PC-9 (cell line): ENCODE results near the gene FAXDC2. TPM values are rescaled to one million over a fixed set of nuclear protein-coding genes. Genes with fewer than 3 reads are reported as not detected.

Experiments
- BruUV-seq: library from RNA; stranded (reverse); fragments of 400-500 nt; replicated peaks from 2 replicates; lab custom pipeline; 2021; lab: Mats Ljungman, UMichigan
- CTCF ChIA-PET: fragments of 300-600 bp; sonication (Branson Sonifier 250); formaldehyde crosslinking; loops from one replicate; lab custom pipeline; 2022; ENCODE audit warnings: antibody characterized with exemption; lab: Charles Lee
- POLR2A ChIA-PET: fragments of 300-600 bp; sonication (Branson Sonifier 250); formaldehyde crosslinking; loops from one replicate; lab custom pipeline; 2022; ENCODE audit warnings: antibody characterized with exemption; ENCODE audit not compliant: unreplicated experiment; lab: Charles Lee
- DNase-seq, 2 experiments: peaks; one replicate each; pipeline versions ENCODE4 v3.0.0 to v3.0.0-alpha.2; 2015 to 2022; ENCODE audit warnings: mixed read lengths in 1 of 2
- H2AFZ ChIP-seq: fragments of 200-600 bp; sonication (generic); 2 replicates; pipeline ENCODE4 v1.8.1; 2017; ENCODE audit warnings: antibody characterized with exemption
- H3F3A ChIP-seq: fragments of 200-600 bp; sonication (generic); 2 replicates; pipeline ENCODE4 v1.8.1; 2017; ENCODE audit warnings: antibody characterized with exemption, mild to moderate bottlenecking, low read depth; ENCODE audit not compliant: insufficient read depth
- H3K27ac ChIP-seq: fragments of 200-600 bp; sonication (generic); 2 replicates; pipeline ENCODE4 v1.6.1; 2016; ENCODE audit warnings: mixed run types
- H3K27me3 ChIP-seq: fragments of 200-600 bp; sonication (generic); 2 replicates; pipeline ENCODE4 v1.6.1; 2016; ENCODE audit warnings: low read depth, mixed run types; ENCODE audit not compliant: insufficient read depth
- H3K36me3 ChIP-seq: fragments of 200-600 bp; sonication (generic); 2 replicates; pipeline ENCODE4 v1.6.1; 2016; ENCODE audit warnings: low read depth, mixed run types
- H3K4me1 ChIP-seq: fragments of 200-600 bp; sonication (generic); replicated peaks from 2 replicates; pipeline ENCODE4 v1.6.1; 2016; ENCODE audit warnings: mixed run types; ENCODE audit not compliant: insufficient read depth
- H3K4me2 ChIP-seq: fragments of 200-600 bp; sonication (generic); 2 replicates; pipeline ENCODE4 v1.6.1; 2017; ENCODE audit warnings: mixed run types
- H3K4me3 ChIP-seq: fragments of 200-600 bp; sonication (generic); 2 replicates; pipeline ENCODE4 v1.6.1; 2016; ENCODE audit warnings: mixed run types
- H3K79me2 ChIP-seq: fragments of 200-600 bp; sonication (generic); 2 replicates; pipeline ENCODE4 v1.6.1; 2017; ENCODE audit warnings: low read depth, mixed run types
- H3K9me2 ChIP-seq: fragments of 200-600 bp; sonication (generic); 2 replicates; pipeline ENCODE4 v1.8.1; 2017; ENCODE audit warnings: mild to moderate bottlenecking; ENCODE audit not compliant: insufficient read depth
- H3K9me3 ChIP-seq: fragments of 200-600 bp; sonication (generic); 2 replicates; pipeline ENCODE4 v1.8.1; 2016; ENCODE audit warnings: low read depth; ENCODE audit not compliant: insufficient read depth
- H4K20me1 ChIP-seq: fragments of 200-600 bp; sonication (generic); 2 replicates; pipeline ENCODE4 v1.8.1; 2017; ENCODE audit not compliant: insufficient read depth
- EZH2 ChIP-seq: fragments of 200-600 bp; sonication (generic); IDR thresholded peaks from 2 replicates; pipeline ENCODE4 v1.8.0; 2017; ENCODE audit warnings: antibody characterized with exemption, low read depth
- intact Hi-C: fragments of 100-400 bp; cut with micrococcal nuclease; formaldehyde crosslinking; loops from one replicate; pipeline ENCODE4 v1.10.0; 2022; ENCODE audit not compliant: unreplicated experiment
- total RNA-seq: library from RNA; stranded (reverse); gene quantifications from 2 replicates; pipeline ENCODE4 v1.2.3, GENCODE V29; 2021
- TF ChIP-seq, protein P1 (sequence below): fragments of 200-600 bp; sonication (generic); conservative IDR thresholded peaks from 2 replicates; pipeline ENCODE4 v1.6.1; 2017; ENCODE audit warnings: mixed run types, antibody characterized with exemption, mild to moderate bottlenecking, moderate library complexity

The FAXDC2 gene
- total RNA-seq, 1 experiment from 2014 or later, result 0.70 TPM

DNA sequence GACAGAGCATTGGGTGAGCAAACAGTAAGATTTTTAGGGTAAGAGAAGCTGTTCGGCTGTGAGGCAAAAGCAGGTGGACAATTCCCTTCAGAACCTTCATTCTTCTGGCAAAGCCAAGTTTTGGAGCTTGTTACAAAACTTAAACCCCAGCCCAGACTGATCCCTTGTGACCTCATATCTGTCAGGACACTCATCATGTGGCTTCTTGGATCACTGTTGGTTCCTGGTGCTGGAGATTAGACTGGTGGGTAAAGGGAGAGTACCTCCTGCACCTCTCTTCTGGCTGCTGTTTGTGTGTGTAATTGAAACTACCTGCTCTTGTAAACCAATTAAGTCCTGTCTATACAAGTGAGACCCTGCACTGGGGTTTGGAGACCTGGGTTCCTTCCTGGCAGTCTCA is 74.2 kb downstream of the FAXDC2 start:
- intact Hi-C loops, result no loop called here
- Histone ChIP-seq H3K27ac (no peak overlapping the region), H3K9me2 (no peaks in the 10 kb centered on the region), H3F3A (peaks cover 30% of the 10 kb centered on the region), H4K20me1 (peaks cover 100% of the 10 kb centered on the region), H3K9me3 (no peaks in the 10 kb centered on the region), H3K79me2 (peaks cover 100% of the 10 kb centered on the region), H3K27me3 (no peaks in the 10 kb centered on the region), H3K4me3 (no peak overlapping the region), H3K4me1 (peaks cover 14% of the 10 kb centered on the region), H3K4me2 (no peak overlapping the region), H2AFZ (no peak overlapping the region), H3K36me3 (0 out of 2 replicates have a peak, but pooled peaks cover 3% of the 10 kb centered on the region)
- BruUV-seq, result no TSS peak
- ChIA-PET POLR2A (no interaction called here), CTCF (no interaction called here)
- TF ChIP-seq EZH2, result no peak
- TF ChIP-seq, protein P1, sequence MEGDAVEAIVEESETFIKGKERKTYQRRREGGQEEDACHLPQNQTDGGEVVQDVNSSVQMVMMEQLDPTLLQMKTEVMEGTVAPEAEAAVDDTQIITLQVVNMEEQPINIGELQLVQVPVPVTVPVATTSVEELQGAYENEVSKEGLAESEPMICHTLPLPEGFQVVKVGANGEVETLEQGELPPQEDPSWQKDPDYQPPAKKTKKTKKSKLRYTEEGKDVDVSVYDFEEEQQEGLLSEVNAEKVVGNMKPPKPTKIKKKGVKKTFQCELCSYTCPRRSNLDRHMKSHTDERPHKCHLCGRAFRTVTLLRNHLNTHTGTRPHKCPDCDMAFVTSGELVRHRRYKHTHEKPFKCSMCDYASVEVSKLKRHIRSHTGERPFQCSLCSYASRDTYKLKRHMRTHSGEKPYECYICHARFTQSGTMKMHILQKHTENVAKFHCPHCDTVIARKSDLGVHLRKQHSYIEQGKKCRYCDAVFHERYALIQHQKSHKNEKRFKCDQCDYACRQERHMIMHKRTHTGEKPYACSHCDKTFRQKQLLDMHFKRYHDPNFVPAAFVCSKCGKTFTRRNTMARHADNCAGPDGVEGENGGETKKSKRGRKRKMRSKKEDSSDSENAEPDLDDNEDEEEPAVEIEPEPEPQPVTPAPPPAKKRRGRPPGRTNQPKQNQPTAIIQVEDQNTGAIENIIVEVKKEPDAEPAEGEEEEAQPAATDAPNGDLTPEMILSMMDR, result no peak
- DNase-seq, result no peak

DNA sequence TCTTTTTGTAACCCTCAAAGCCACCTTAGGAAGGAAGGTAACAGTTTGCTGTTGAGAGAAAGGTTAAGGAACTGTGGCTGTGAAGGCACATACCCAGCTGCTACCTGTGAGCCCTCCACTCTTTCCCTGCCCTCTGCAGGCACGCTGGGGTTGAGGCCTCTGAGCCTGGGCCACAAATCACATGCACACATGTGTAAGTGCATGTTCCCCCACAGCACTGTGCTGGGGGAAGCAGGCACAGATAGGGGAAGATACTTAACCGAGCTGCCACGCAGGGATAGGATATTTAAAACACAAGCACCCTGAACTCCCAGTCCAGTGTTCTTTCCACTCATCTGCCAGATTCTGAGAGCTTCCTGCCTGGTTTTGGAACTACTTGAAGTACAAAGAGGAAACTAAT is 77.1 kb downstream of the FAXDC2 start:
- no peak for TF ChIP-seq EZH2
- TF ChIP-seq, protein P1, result no peak
- H3F3A ChIP-seq, result peaks cover 26% of the 10 kb centered on the region
- H3K9me2 ChIP-seq, result no peaks in the 10 kb centered on the region
- no peak for DNase-seq
- ChIA-PET POLR2A (no interaction called here), CTCF (no interaction called here)
- H3K36me3 ChIP-seq, result no peaks in the 10 kb centered on the region
- intact Hi-C loops, result no loop called here
- no peak overlapping the region for H3K4me3 ChIP-seq
- peaks cover 6% of the 10 kb centered on the region for H3K4me1 ChIP-seq
- no peaks in the 10 kb centered on the region for H3K9me3 ChIP-seq
- peaks cover 99% of the 10 kb centered on the region for H4K20me1 ChIP-seq
- no peak overlapping the region for H3K4me2 ChIP-seq
- no TSS peak for BruUV-seq
- no peaks in the 10 kb centered on the region for H3K27me3 ChIP-seq
- H2AFZ ChIP-seq, result no peak overlapping the region
- H3K27ac ChIP-seq, result no peak overlapping the region
- H3K79me2 ChIP-seq, result peaks cover 100% of the 10 kb centered on the region

GRCh38 chr5:154771383-154771901 is 79.0 kb downstream of the FAXDC2 start:
- H3K4me1 ChIP-seq, result peaks cover 7% of the 10 kb centered on the region; the same call in 1 of the 2 replicates
- TF ChIP-seq EZH2, result no peak
- TF ChIP-seq, protein P1, result no peak
- CTCF ChIA-PET, result no interaction called here
- DNase-seq, result no peak
- peaks cover 22% of the 10 kb centered on the region for H3F3A ChIP-seq
- H3K4me3 ChIP-seq, result no peak overlapping the region
- POLR2A ChIA-PET, result no interaction called here
- BruUV-seq, result no TSS peak
- no peaks in the 10 kb centered on the region for H3K9me3 ChIP-seq
- no peak overlapping the region for H3K4me2 ChIP-seq
- peaks cover 100% of the 10 kb centered on the region for H3K79me2 ChIP-seq
- no peaks in the 10 kb centered on the region for H3K27me3 ChIP-seq
- H2AFZ ChIP-seq, result no peak overlapping the region
- no peaks in the 10 kb centered on the region for H3K9me2 ChIP-seq
- no peaks in the 10 kb centered on the region for H3K36me3 ChIP-seq
- intact Hi-C loops, result no loop called here
- peaks cover 99% of the 10 kb centered on the region for H4K20me1 ChIP-seq
- no peak overlapping the region for H3K27ac ChIP-seq
